ENCODE data around the gene SMPD4. TPM values are rescaled to one million over a fixed set of nuclear protein-coding genes. Genes with fewer than 3 reads are reported as not detected.
"Not testable (repeated sequence)": the region's sequence is repeated elsewhere in the genome, so short reads cannot be mapped to it uniquely, and the experiment has no call there.

SMPD4 gene, protein sequence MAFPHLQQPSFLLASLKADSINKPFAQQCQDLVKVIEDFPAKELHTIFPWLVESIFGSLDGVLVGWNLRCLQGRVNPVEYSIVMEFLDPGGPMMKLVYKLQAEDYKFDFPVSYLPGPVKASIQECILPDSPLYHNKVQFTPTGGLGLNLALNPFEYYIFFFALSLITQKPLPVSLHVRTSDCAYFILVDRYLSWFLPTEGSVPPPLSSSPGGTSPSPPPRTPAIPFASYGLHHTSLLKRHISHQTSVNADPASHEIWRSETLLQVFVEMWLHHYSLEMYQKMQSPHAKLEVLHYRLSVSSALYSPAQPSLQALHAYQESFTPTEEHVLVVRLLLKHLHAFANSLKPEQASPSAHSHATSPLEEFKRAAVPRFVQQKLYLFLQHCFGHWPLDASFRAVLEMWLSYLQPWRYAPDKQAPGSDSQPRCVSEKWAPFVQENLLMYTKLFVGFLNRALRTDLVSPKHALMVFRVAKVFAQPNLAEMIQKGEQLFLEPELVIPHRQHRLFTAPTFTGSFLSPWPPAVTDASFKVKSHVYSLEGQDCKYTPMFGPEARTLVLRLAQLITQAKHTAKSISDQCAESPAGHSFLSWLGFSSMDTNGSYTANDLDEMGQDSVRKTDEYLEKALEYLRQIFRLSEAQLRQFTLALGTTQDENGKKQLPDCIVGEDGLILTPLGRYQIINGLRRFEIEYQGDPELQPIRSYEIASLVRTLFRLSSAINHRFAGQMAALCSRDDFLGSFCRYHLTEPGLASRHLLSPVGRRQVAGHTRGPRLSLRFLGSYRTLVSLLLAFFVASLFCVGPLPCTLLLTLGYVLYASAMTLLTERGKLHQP
- total RNA-seq (2021; fragmentation: NEBNext Ultra II Directional; extraction: Animal tissue kit (Norgen Biotek cat#: 25700)), result 10 to 100 TPM; 59.9 to 75.3 (median 64.6) TPM
- long read RNA-seq, full-length matches to known transcripts, result 21 of 38 reads
- long read RNA-seq, partial matches to known transcripts, result 7 of 38 reads
- long read RNA-seq, other reads (novel, unspliced or antisense), result 10 of 38 reads

DNA sequence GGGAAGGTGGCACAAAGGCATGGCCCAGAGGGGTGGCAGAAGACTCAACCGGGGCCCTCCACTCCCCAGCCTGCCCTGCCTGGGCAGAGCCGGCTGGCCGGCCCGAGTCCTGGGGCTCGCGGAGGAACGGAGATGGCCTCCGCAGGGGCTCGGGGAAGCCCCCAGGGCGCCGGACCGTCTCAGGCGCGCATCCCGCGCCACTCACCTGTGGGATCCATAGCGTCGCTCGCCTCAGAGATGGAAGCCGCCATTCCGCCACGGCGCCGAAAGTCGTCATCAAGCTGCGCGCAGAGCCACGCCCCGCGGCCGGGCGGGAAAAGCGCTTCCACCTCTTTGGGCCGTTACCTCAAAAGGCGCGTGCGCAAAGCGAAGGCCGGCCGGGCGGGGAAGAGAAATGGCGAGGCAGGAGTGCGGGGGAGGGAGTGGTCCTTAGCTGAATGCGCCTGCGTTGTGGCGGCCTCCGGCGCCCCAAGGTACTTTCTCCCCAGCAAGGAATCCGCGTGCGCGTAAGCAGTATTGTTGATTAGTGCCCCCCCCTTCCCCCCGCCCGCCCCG, at the start of gene SMPD4:
Gene SMPD4 (minus strand): TSS at position 278 of the 555 bp plus-strand sequence. CDS start 5,010 bp downstream, outside the sequence.
- Mint-ChIP-seq H3K4me3 (peak within 1 kb of the TSS; percentile 98), H3K36me3 (ENCODE audit: low read depth) (peaks cover 3% of the 10 kb centered on the region; the same call in 1 of the 2 replicates), H3K4me1 (ENCODE audit: low read depth) (peaks cover 27% of the 10 kb centered on the region), H3K27me3 (ENCODE audit: insufficient read depth) (peaks cover 2% of the 10 kb centered on the region; the same call in 1 of the 2 replicates), H3K27ac (peak within 1 kb of the TSS; percentile 92), H3K9me3 (no peaks in the 10 kb centered on the region)
- peak; percentile 96 for DNase-seq
- TF ChIP-seq, protein P1, sequence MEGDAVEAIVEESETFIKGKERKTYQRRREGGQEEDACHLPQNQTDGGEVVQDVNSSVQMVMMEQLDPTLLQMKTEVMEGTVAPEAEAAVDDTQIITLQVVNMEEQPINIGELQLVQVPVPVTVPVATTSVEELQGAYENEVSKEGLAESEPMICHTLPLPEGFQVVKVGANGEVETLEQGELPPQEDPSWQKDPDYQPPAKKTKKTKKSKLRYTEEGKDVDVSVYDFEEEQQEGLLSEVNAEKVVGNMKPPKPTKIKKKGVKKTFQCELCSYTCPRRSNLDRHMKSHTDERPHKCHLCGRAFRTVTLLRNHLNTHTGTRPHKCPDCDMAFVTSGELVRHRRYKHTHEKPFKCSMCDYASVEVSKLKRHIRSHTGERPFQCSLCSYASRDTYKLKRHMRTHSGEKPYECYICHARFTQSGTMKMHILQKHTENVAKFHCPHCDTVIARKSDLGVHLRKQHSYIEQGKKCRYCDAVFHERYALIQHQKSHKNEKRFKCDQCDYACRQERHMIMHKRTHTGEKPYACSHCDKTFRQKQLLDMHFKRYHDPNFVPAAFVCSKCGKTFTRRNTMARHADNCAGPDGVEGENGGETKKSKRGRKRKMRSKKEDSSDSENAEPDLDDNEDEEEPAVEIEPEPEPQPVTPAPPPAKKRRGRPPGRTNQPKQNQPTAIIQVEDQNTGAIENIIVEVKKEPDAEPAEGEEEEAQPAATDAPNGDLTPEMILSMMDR (IDR thresholded peaks at IDR 0.05), result no peak

DNA sequence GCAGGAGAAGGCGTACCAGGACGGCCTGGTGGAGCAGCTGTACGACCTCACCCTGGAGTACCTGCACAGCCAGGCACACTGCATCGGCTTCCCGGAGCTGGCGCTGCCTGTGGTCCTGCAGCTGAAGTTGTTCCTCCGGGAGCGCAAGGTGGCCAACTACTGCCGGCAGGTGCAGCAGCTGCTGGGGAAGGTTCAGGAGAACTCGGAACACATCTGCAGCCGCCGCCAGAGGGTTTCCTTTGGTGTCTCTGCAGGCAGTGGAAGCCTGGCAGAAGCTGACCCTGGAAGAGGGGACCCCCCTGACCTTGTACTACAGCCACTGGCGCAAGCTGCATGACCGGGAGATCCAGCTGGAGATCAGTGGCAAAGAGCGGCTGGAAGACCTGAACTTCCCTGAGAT, 49.5 kb upstream of the SMPD4 start:
- H3K9me3 Mint-ChIP-seq; H3K36me3 Mint-ChIP-seq (ENCODE audit: low read depth); H3K27me3 Mint-ChIP-seq (ENCODE audit: insufficient read depth); H3K4me3 Mint-ChIP-seq; H3K27ac Mint-ChIP-seq; H3K4me1 Mint-ChIP-seq (ENCODE audit: low read depth); DNase-seq: not testable (repeated sequence)

- not testable (repeated sequence) for H3K4me3 Mint-ChIP-seq; H3K36me3 Mint-ChIP-seq (ENCODE audit: low read depth); H3K27ac Mint-ChIP-seq; H3K9me3 Mint-ChIP-seq; H3K4me1 Mint-ChIP-seq (ENCODE audit: low read depth); DNase-seq; H3K27me3 Mint-ChIP-seq (ENCODE audit: insufficient read depth)
These were observed 49.0 kb upstream of the SMPD4 start for GRCh38 chr2:130230376-130230775.

GRCh38 chr2:130229161-130229510, 47.7 kb upstream of the SMPD4 start:
- H3K4me3 Mint-ChIP-seq; H3K9me3 Mint-ChIP-seq; H3K27me3 Mint-ChIP-seq (ENCODE audit: insufficient read depth); H3K4me1 Mint-ChIP-seq (ENCODE audit: low read depth); H3K27ac Mint-ChIP-seq; DNase-seq; H3K36me3 Mint-ChIP-seq (ENCODE audit: low read depth): not testable (repeated sequence)

- not testable (repeated sequence) for H3K36me3 Mint-ChIP-seq (ENCODE audit: low read depth); H3K9me3 Mint-ChIP-seq; DNase-seq; H3K4me1 Mint-ChIP-seq (ENCODE audit: low read depth); H3K27ac Mint-ChIP-seq; H3K4me3 Mint-ChIP-seq
- H3K27me3 Mint-ChIP-seq (ENCODE audit: insufficient read depth), result peaks cover 14% of the 10 kb centered on the region
These were observed 47.2 kb upstream of the SMPD4 start for GRCh38 chr2:130228467-130229160.

DNA sequence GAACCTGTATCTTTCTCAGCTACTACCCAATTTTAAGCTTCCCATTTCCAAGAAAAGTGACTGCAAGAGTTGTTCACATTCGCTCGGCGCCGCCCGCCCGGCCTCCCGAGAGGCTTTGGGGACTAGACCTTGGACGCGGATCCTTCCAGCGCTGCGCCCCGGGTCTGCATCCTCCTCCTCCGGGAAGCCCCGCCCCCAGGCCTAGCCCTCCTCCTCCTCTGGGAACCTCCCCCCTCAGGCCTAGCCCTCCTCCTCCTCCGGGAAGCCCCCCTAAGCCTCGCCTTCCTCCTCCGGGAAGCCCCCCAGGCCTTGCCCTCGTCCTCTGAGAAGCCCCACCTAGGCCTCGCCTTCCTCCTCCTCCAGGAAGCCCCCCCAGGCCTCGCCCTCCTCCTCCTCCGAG, 46.6 kb upstream of the SMPD4 start:
- H3K9me3 Mint-ChIP-seq; H3K36me3 Mint-ChIP-seq (ENCODE audit: low read depth): not testable (repeated sequence)

GRCh38 chr2:130222523-130222922, 41.1 kb upstream of the SMPD4 start:
- not testable (repeated sequence) for DNase-seq; H3K36me3 Mint-ChIP-seq (ENCODE audit: low read depth); H3K27ac Mint-ChIP-seq; H3K4me3 Mint-ChIP-seq; H3K9me3 Mint-ChIP-seq; H3K4me1 Mint-ChIP-seq (ENCODE audit: low read depth)
- H3K27me3 Mint-ChIP-seq (ENCODE audit: insufficient read depth), result peaks cover 15% of the 10 kb centered on the region

More for the DNA sequence above, 46.6 kb upstream of the SMPD4 start:
- not testable (repeated sequence) for H3K27ac Mint-ChIP-seq; H3K4me1 Mint-ChIP-seq (ENCODE audit: low read depth); DNase-seq; H3K4me3 Mint-ChIP-seq
- H3K27me3 Mint-ChIP-seq (ENCODE audit: insufficient read depth), result peaks cover 17% of the 10 kb centered on the region

GRCh38 chr2:130220505-130220904, 39.1 kb upstream of the SMPD4 start:
- H3K4me3 Mint-ChIP-seq; H3K4me1 Mint-ChIP-seq (ENCODE audit: low read depth); H3K27ac Mint-ChIP-seq; H3K36me3 Mint-ChIP-seq (ENCODE audit: low read depth); H3K9me3 Mint-ChIP-seq; DNase-seq: not testable (repeated sequence)
- peaks cover 17% of the 10 kb centered on the region for H3K27me3 Mint-ChIP-seq (ENCODE audit: insufficient read depth)

- not testable (repeated sequence) for H3K27ac Mint-ChIP-seq; H3K4me1 Mint-ChIP-seq (ENCODE audit: low read depth); H3K36me3 Mint-ChIP-seq (ENCODE audit: low read depth); DNase-seq; H3K9me3 Mint-ChIP-seq; H3K4me3 Mint-ChIP-seq
- H3K27me3 Mint-ChIP-seq (ENCODE audit: insufficient read depth), result peaks cover 14% of the 10 kb centered on the region
These were observed 37.7 kb upstream of the SMPD4 start for GRCh38 chr2:130219147-130219546.

GRCh38 chr2:130207051-130207450, 25.6 kb upstream of the SMPD4 start:
- not testable (repeated sequence) for H3K9me3 Mint-ChIP-seq; H3K36me3 Mint-ChIP-seq (ENCODE audit: low read depth); DNase-seq; H3K4me1 Mint-ChIP-seq (ENCODE audit: low read depth); H3K4me3 Mint-ChIP-seq; H3K27ac Mint-ChIP-seq; H3K27me3 Mint-ChIP-seq (ENCODE audit: insufficient read depth)

GRCh38 chr2:130203150-130203549, 21.7 kb upstream of the SMPD4 start:
- H3K27me3 Mint-ChIP-seq (ENCODE audit: insufficient read depth); H3K4me1 Mint-ChIP-seq (ENCODE audit: low read depth); H3K4me3 Mint-ChIP-seq; DNase-seq; H3K36me3 Mint-ChIP-seq (ENCODE audit: low read depth); H3K27ac Mint-ChIP-seq; H3K9me3 Mint-ChIP-seq: not testable (repeated sequence)

DNA sequence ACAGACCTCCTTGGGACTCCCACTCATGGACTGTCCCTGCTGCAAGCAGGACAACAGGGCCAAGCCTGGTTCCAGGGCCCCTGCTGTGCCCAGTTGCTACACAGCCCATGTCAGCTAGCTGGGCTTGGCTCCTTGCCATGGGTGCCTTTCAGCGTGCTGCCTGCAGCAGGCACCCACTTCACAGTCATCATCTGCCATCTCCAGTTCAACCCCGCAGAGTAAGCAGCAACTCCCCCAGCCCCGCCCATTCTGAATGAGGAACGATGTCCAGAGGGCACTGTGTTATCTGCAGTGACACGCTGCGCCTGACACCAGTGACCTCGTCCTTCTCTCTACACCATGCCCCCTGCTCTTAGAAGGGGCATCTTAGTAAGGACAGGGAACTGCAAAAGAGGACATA, 21.1 kb upstream of the SMPD4 start:
- not testable (repeated sequence) for H3K27me3 Mint-ChIP-seq (ENCODE audit: insufficient read depth); H3K4me3 Mint-ChIP-seq

More for the DNA sequence above, 21.1 kb upstream of the SMPD4 start:
- not testable (repeated sequence) for DNase-seq; H3K9me3 Mint-ChIP-seq; H3K4me1 Mint-ChIP-seq (ENCODE audit: low read depth); H3K27ac Mint-ChIP-seq; H3K36me3 Mint-ChIP-seq (ENCODE audit: low read depth)

All from HFFc6 (cell line).